Type B pancreatic cell (in vitro differentiated cells): ENCODE data around the gene MACF1. TPM values are rescaled to one million over a fixed set of nuclear protein-coding genes. Genes with fewer than 3 reads are reported as not detected.
"Not testable (repeated sequence)": the region's sequence is repeated elsewhere in the genome, so short reads cannot be mapped to it uniquely, and the experiment has no call there.

Experiments
- DNase-seq: peaks from one replicate; pipeline ENCODE4 v3.0.0; 2021; ENCODE audit warnings: mixed read lengths; ENCODE audit not compliant: unreplicated experiment; ENCODE audit errors: extremely low spot score
- H3K27ac Mint-ChIP-seq: 2 replicates; pipeline ENCODE4 v1.8.0; 2021; ENCODE audit warnings: mild to moderate bottlenecking, mixed read lengths
- H3K27me3 Mint-ChIP-seq: 2 replicates; pipeline ENCODE4 v1.8.0; 2021; ENCODE audit warnings: mixed read lengths
- H3K36me3 Mint-ChIP-seq: 2 replicates; pipeline ENCODE4 v1.8.0; 2021; ENCODE audit warnings: mixed read lengths
- H3K4me1 Mint-ChIP-seq: one replicate; pipeline ENCODE4 v1.8.0; 2021; ENCODE audit warnings: mixed read lengths; ENCODE audit not compliant: unreplicated experiment
- H3K4me3 Mint-ChIP-seq: 2 replicates; pipeline ENCODE4 v1.8.0; 2021; ENCODE audit warnings: mild to moderate bottlenecking, mixed read lengths
- H3K9me3 Mint-ChIP-seq: 2 replicates; pipeline ENCODE4 v1.8.0; 2021; ENCODE audit warnings: mixed read lengths
- total RNA-seq: library from RNA; stranded (reverse); gene quantifications from 2 replicates; pipeline ENCODE4 v1.2.1, GENCODE V29; 2021; ENCODE audit warnings: low replicate concordance
- TF ChIP-seq, protein P1 (sequence below): fragments of 200-600 bp; sonication (generic); conservative IDR thresholded peaks from 2 replicates; pipeline ENCODE4 v1.5.0; 2021; ENCODE audit warnings: antibody characterized with exemption, mild to moderate bottlenecking

Gene MACF1
- total RNA-seq, 1 donor from 2014 or later = 201 TPM

DNA sequence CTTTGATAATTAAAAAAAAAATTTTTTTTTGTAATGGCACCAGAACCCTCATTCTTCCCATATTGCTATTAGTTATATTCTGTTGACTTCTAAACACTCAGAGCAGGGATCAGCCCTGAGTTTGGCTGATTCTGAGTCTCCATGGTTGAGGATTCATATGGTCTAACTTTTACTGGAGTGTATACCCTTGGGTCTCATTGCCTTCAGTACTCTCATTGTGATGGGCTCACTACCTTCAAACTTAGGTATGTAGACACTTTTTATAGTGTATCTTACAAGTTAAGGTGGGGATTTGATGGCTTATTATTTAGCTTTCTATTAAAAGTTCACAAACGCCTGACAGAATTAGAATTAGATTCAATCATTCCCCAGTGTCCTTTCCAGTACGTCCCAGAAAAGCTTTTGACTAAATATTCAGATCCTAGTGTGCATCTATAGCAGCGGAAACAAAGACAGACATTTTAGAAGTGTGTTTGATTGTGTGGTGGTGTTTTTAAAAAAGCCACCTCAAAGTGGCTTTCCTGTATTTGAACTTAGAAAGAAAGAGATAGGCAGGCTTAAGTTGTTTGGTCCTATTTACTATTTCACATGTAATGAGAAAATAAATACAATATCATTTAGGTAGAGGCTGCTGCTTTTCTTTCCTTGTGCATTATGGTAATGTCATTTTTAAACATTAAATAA, 1.4 kb downstream of the MACF1 start:
- H3K27ac Mint-ChIP-seq = no peak overlapping the region
- H3K9me3 Mint-ChIP-seq = no peaks in the 10 kb centered on the region
- DNase-seq = no peak
- TF ChIP-seq, protein P1, sequence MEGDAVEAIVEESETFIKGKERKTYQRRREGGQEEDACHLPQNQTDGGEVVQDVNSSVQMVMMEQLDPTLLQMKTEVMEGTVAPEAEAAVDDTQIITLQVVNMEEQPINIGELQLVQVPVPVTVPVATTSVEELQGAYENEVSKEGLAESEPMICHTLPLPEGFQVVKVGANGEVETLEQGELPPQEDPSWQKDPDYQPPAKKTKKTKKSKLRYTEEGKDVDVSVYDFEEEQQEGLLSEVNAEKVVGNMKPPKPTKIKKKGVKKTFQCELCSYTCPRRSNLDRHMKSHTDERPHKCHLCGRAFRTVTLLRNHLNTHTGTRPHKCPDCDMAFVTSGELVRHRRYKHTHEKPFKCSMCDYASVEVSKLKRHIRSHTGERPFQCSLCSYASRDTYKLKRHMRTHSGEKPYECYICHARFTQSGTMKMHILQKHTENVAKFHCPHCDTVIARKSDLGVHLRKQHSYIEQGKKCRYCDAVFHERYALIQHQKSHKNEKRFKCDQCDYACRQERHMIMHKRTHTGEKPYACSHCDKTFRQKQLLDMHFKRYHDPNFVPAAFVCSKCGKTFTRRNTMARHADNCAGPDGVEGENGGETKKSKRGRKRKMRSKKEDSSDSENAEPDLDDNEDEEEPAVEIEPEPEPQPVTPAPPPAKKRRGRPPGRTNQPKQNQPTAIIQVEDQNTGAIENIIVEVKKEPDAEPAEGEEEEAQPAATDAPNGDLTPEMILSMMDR = no peak
- peak overlapping the region; percentile 3 for H3K4me3 Mint-ChIP-seq
- H3K36me3 Mint-ChIP-seq = peaks cover 6% of the 10 kb centered on the region
- H3K27me3 Mint-ChIP-seq = no peaks in the 10 kb centered on the region
- peaks cover 15% of the 10 kb centered on the region for H3K4me1 Mint-ChIP-seq

DNA sequence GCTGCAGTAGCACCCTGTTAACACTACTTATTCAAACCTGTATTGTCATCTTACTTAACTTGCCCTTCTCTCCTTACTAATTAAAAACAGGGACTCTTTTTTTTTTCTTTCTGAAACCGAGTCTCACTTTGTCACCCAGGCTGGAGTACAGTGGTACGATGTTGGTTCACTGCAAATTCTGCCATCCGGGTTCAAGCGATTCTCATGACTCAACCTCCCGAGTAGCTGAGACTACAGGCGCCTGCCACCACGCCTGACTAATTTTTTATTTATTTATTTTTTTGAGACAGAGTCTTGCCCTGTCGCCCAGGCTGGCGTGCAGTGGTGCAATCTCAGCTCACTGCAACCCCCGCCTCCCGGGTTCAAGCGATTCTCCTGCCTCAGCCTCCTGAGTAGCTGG, 3.9 kb downstream of the MACF1 start:
- H3K4me1 Mint-ChIP-seq = peaks cover 20% of the 10 kb centered on the region
- not testable (repeated sequence) for H3K27ac Mint-ChIP-seq, H3K9me3 Mint-ChIP-seq, DNase-seq, H3K27me3 Mint-ChIP-seq, H3K4me3 Mint-ChIP-seq, H3K36me3 Mint-ChIP-seq

DNA sequence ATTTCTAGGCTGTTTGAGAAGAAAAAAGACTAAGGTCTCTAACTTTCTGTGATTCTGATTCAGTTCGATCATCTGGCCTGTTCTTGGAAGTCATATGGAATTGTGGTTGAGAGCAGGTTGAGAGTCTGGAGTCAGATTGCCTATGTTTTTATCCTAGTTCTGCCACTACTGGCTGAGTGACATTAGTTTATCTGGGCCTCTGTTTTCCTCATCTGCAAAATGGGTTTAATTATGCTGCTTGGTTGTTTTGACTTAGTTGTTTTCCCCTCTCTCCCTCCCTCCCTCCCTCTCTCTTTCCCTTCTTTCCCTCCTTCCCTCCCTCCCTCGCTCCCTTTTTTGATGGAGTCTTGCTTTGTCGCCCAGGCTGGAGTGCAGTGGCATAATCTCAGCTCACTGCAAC, 6.2 kb downstream of the MACF1 start:
- H3K4me3 Mint-ChIP-seq = no peak overlapping the region
- no peak overlapping the region for H3K27ac Mint-ChIP-seq

DNA sequence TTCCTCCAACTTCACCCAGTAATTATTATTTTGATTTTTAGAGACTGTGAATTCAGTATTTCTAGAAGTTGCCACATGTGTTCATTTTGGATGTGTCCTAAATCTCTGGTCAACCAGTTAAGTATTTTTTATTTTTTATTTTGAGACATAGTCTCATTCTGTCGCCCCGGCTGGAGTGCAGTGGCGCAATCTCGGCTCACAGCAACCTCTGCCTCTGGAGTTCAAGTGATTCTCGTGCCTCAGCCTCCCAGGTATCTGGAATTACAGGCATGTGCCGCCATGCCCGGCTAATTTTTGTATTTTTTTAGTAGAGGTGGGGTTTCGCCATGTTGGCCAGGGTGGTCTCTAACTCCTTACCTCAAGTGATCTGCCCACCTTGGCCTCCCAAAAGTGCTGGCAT, 8.0 kb downstream of the MACF1 start:
- H3K4me1 Mint-ChIP-seq = peaks cover 33% of the 10 kb centered on the region
- H3K36me3 Mint-ChIP-seq = peaks cover 3% of the 10 kb centered on the region
- no peaks in the 10 kb centered on the region for H3K9me3 Mint-ChIP-seq
- H3K27ac Mint-ChIP-seq = no peak overlapping the region
- H3K27me3 Mint-ChIP-seq = no peaks in the 10 kb centered on the region
- H3K4me3 Mint-ChIP-seq = no peak overlapping the region
- DNase-seq = no peak
- TF ChIP-seq, protein P1 = no peak

More for the DNA sequence above, 6.2 kb downstream of the MACF1 start:
- no peak for DNase-seq
- peaks cover 26% of the 10 kb centered on the region for H3K4me1 Mint-ChIP-seq
- TF ChIP-seq, protein P1 = no peak
- no peaks in the 10 kb centered on the region for H3K9me3 Mint-ChIP-seq
- peaks cover 3% of the 10 kb centered on the region for H3K36me3 Mint-ChIP-seq
- no peaks in the 10 kb centered on the region for H3K27me3 Mint-ChIP-seq

DNA sequence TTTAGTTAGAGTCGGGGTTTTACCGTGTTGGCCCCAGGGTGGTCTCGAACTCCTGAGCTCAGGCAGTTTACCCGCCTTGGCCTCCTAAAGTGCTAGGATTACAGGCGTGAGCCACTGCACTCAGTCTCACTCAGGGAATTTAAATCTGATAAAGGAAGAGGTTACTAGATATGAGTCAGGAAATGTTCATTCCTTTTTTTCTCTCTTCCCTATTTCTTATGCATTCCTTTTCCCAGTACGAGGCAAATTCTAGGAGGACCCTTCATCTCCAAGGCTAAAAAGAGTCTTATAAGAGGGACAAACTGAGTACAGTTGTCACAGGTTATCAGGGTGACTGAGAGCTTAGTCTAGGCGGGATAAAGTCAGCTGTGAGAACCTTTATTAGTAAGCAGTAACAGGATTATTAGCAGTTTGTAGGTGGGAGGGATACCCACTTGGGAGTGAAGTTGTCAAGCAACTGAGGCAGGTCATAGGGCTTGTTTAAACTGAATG, 9.1 kb downstream of the MACF1 start:
- Mint-ChIP-seq H3K9me3 (no peaks in the 10 kb centered on the region), H3K4me3 (peak overlapping the region; percentile 41), H3K36me3 (no peaks in the 10 kb centered on the region), H3K4me1 (peaks cover 33% of the 10 kb centered on the region), H3K27me3 (no peaks in the 10 kb centered on the region), H3K27ac (peak overlapping the region; percentile 73)
- DNase-seq = no peak
- TF ChIP-seq, protein P1 = no peak

DNA sequence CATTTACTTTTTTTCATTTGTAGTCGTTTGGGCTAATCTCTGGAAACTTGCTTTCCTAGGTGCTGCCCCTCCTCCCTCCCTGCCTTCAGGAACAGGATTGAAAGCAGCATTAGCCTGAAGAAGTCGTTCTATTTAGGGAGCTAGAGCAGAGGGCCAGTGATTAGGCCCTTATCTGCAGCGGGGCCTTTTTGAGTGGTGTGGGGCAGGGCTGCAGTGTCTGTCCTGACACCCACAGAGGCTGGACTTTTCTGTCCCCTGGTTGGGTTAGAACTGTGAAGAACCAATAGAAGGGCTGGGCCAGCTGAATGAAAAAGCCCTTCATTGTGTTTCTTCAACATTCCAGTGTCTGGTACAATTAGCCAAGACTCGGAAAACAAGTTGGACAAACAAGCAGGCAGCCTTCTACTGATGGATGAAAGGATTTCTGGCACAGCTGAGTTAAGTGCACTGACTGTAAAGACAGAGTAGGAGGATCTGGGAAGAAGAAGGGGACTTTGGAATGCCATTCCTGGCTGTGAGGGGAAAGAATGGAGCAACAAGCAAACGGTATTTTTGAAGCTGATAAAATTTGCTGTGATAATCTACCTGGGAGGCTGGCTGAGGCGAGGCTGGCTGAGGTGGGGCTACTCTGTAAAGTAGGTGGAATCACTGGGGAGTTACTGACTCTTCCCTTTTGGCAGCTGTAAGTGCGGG, 9.7 kb downstream of the MACF1 start:
- Mint-ChIP-seq H3K4me3 (peak overlapping the region; percentile 41), H3K27ac (peak overlapping the region; percentile 73), H3K4me1 (peaks cover 33% of the 10 kb centered on the region), H3K27me3 (no peaks in the 10 kb centered on the region), H3K36me3 (no peaks in the 10 kb centered on the region), H3K9me3 (no peaks in the 10 kb centered on the region)
- DNase-seq = no peak
- TF ChIP-seq, protein P1 = no peak
